GM19455 (cell line): ENCODE results near the gene ZBTB7B.

Experiments
- ATAC-seq: cut with Tn5 transposase; IDR thresholded peaks from one replicate; pipeline ENCODE4 v1.9.1; 2021; ENCODE audit not compliant: unreplicated experiment

ZBTB7B gene

GRCh38 chr1:155015527-155016230 lies 13.1 kb downstream of the ZBTB7B start:
- no peak for ATAC-seq

- ATAC-seq: no peak
Observed at GRCh38 chr1:155016231-155016831, 13.7 kb downstream of the ZBTB7B start.

- ATAC-seq: peak; percentile 66
Observed at GRCh38 chr1:155017041-155017945, 14.7 kb downstream of the ZBTB7B start.

GRCh38 chr1:155017946-155018316 lies 15.3 kb downstream of the ZBTB7B start:
- no peak for ATAC-seq

GRCh38 chr1:155018617-155019348 lies 16.2 kb downstream of the ZBTB7B start:
- ATAC-seq: no peak

GRCh38 chr1:155019377-155020245 lies 17.0 kb downstream of the ZBTB7B start:
- ATAC-seq: no peak

- no peak for ATAC-seq
Observed at GRCh38 chr1:155022136-155022926, 19.7 kb downstream of the ZBTB7B start.

- ATAC-seq: no peak
Observed at GRCh38 chr1:155022927-155023236, 20.3 kb downstream of the ZBTB7B start.

- ATAC-seq: no peak
Observed at GRCh38 chr1:155023627-155024026, 21.0 kb downstream of the ZBTB7B start.

GRCh38 chr1:155024315-155024714 lies 21.7 kb downstream of the ZBTB7B start:
- ATAC-seq: no peak

GRCh38 chr1:155026154-155026553 lies 23.6 kb downstream of the ZBTB7B start:
- ATAC-seq: no peak

GRCh38 chr1:155026588-155026987 lies 24.0 kb downstream of the ZBTB7B start:
- no peak for ATAC-seq

GRCh38 chr1:155029513-155030242 lies 27.1 kb downstream of the ZBTB7B start:
- ATAC-seq: no peak

GRCh38 chr1:155030243-155030795 lies 27.7 kb downstream of the ZBTB7B start:
- ATAC-seq: no peak

- ATAC-seq: no peak
Observed at GRCh38 chr1:155030899-155031298, 28.3 kb downstream of the ZBTB7B start.

- ATAC-seq: no peak
Observed at GRCh38 chr1:155032886-155033285, 30.3 kb downstream of the ZBTB7B start.

- no peak for ATAC-seq
Observed at GRCh38 chr1:155033524-155033923, 30.9 kb downstream of the ZBTB7B start, which contains the start of the genes DCST1 and DCST2. Gene DCST1, plus strand, starts transcription at chr1:155033824. Its CDS starts 213 bp downstream, at chr1:155034037. Gene DCST2, minus strand, starts transcription at chr1:155033781. Its CDS starts 80 bp downstream, at chr1:155033701.
